Neural progenitor cell (in vitro differentiated cells): ENCODE results near the gene TENM3. TPM values are rescaled to one million over a fixed set of nuclear protein-coding genes. Genes with fewer than 3 reads are reported as not detected.

ENCODE experiments used
- DNase-seq: peaks from one replicate; pipeline ENCODE4 v3.0.0-alpha.2; 2016; ENCODE audit warnings: low spot score
- H2AFZ ChIP-seq: fragments of 200-600 bp; sonication (generic); replicated peaks from 2 replicates; pipeline ENCODE4 v1.6.1; 2016; ENCODE audit warnings: antibody characterized with exemption
- H3F3A ChIP-seq: fragments of 200-600 bp; sonication (generic); 2 replicates; pipeline ENCODE4 v1.6.1; 2016; ENCODE audit warnings: antibody characterized with exemption, low read depth
- H3K27ac ChIP-seq: fragments of 200-600 bp; sonication (generic); 2 replicates; pipeline ENCODE4 v1.5.1; 2016; ENCODE audit warnings: mild to moderate bottlenecking
- H3K27me3 ChIP-seq: fragments of 200-600 bp; sonication (generic); 2 replicates; pipeline ENCODE4 v1.6.1; 2016; ENCODE audit warnings: mild to moderate bottlenecking, moderate library complexity
- H3K36me3 ChIP-seq: fragments of 200-600 bp; sonication (generic); 2 replicates; pipeline ENCODE4 v1.5.1; 2016
- H3K4me1 ChIP-seq: fragments of 200-600 bp; sonication (generic); 2 replicates; pipeline ENCODE4 v1.6.1; 2016; ENCODE audit warnings: mixed run types
- H3K4me2 ChIP-seq: fragments of 200-600 bp; sonication (generic); 2 replicates; pipeline ENCODE4 v1.6.1; 2016
- H3K4me3 ChIP-seq: fragments of 200-600 bp; sonication (generic); 2 replicates; pipeline ENCODE4 v1.5.1; 2016
- H3K79me2 ChIP-seq: fragments of 200-600 bp; sonication (generic); 2 replicates; pipeline ENCODE4 v1.6.1; 2016; ENCODE audit warnings: low read depth
- H3K9ac ChIP-seq: fragments of 200-600 bp; sonication (generic); 2 replicates; pipeline ENCODE4 v1.6.1; 2016
- H3K9me3 ChIP-seq: fragments of 200-600 bp; sonication (generic); 2 replicates; pipeline ENCODE4 v1.5.1; 2016; ENCODE audit warnings: low read depth
- H4K20me1 ChIP-seq: fragments of 200-600 bp; sonication (generic); 2 replicates; pipeline ENCODE4 v1.6.1; 2016; ENCODE audit warnings: low read depth
- H3K27ac Mint-ChIP-seq: 3 replicates; pipeline ENCODE4 v1.8.0; 2021; ENCODE audit warnings: mixed read lengths
- H3K27me3 Mint-ChIP-seq: 2 replicates; pipeline ENCODE4 v1.8.0; 2022; ENCODE audit warnings: low read depth, mild to moderate bottlenecking, inconsistent platforms, moderate library complexity, mixed read lengths; ENCODE audit not compliant: insufficient read depth
- H3K36me3 Mint-ChIP-seq: 3 replicates; pipeline ENCODE4 v1.8.0; 2021; ENCODE audit warnings: mixed read lengths
- H3K4me1 Mint-ChIP-seq: 3 replicates; pipeline ENCODE4 v1.8.0; 2021; ENCODE audit warnings: mixed read lengths
- H3K4me3 Mint-ChIP-seq: 3 replicates; pipeline ENCODE4 v1.8.0; 2021; ENCODE audit warnings: mild to moderate bottlenecking, moderate library complexity, mixed read lengths
- H3K9me3 Mint-ChIP-seq: 3 replicates; pipeline ENCODE4 v1.8.0; 2020; ENCODE audit warnings: mixed read lengths
- EZH2 ChIP-seq: fragments of 200-600 bp; sonication (generic); IDR thresholded peaks from 2 replicates; pipeline ENCODE4 v1.6.1; 2017; ENCODE audit warnings: antibody characterized with exemption, mild to moderate bottlenecking, moderate library complexity
- EZH2phosphoT487 ChIP-seq: fragments of 200-600 bp; sonication (generic); IDR thresholded peaks from 2 replicates; pipeline ENCODE4 v1.6.1; 2017; ENCODE audit warnings: antibody characterized with exemption
- total RNA-seq: library from RNA; depleted of rRNA; stranded (reverse); fragments of >200 nt; gene quantifications from 2 replicates; pipeline ENCODE4 v1.2.3, GENCODE V29; 2015; ENCODE audit warnings: low replicate concordance
- TF ChIP-seq, protein P1 (sequence below): fragments of 200-600 bp; sonication (generic); IDR thresholded peaks from 2 replicates; pipeline ENCODE4 v1.5.1; 2017; ENCODE audit warnings: antibody characterized with exemption, mild to moderate bottlenecking

Gene TENM3
- total RNA-seq, 1 donor from 2014 or later, result 78.7 TPM

GRCh38 chr4:182625193-182625592 lies 382.0 kb downstream of the TENM3 start:
- H3K27me3 ChIP-seq, result no peaks in the 10 kb centered on the region
- H3K4me3 ChIP-seq, result no peak overlapping the region
- no peak overlapping the region for H3K4me3 Mint-ChIP-seq
- H4K20me1 ChIP-seq, result no peaks in the 10 kb centered on the region
- TF ChIP-seq, protein P1, sequence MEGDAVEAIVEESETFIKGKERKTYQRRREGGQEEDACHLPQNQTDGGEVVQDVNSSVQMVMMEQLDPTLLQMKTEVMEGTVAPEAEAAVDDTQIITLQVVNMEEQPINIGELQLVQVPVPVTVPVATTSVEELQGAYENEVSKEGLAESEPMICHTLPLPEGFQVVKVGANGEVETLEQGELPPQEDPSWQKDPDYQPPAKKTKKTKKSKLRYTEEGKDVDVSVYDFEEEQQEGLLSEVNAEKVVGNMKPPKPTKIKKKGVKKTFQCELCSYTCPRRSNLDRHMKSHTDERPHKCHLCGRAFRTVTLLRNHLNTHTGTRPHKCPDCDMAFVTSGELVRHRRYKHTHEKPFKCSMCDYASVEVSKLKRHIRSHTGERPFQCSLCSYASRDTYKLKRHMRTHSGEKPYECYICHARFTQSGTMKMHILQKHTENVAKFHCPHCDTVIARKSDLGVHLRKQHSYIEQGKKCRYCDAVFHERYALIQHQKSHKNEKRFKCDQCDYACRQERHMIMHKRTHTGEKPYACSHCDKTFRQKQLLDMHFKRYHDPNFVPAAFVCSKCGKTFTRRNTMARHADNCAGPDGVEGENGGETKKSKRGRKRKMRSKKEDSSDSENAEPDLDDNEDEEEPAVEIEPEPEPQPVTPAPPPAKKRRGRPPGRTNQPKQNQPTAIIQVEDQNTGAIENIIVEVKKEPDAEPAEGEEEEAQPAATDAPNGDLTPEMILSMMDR, result no peak
- TF ChIP-seq EZH2phosphoT487, result no peak
- no peak for TF ChIP-seq EZH2
- no peaks in the 10 kb centered on the region for H3K79me2 ChIP-seq
- H3K36me3 Mint-ChIP-seq, result peaks cover 23% of the 10 kb centered on the region
- no peaks in the 10 kb centered on the region for H3K36me3 ChIP-seq
- H2AFZ ChIP-seq, result no peak overlapping the region
- no peak overlapping the region for H3K9ac ChIP-seq
- no peaks in the 10 kb centered on the region for H3K27me3 Mint-ChIP-seq
- H3K4me2 ChIP-seq, result no peak overlapping the region
- H3K27ac Mint-ChIP-seq, result no peak overlapping the region
- no peaks in the 10 kb centered on the region for H3K9me3 ChIP-seq
- H3F3A ChIP-seq, result no peaks in the 10 kb centered on the region
- no peak for DNase-seq
- peaks cover 10% of the 10 kb centered on the region for H3K4me1 Mint-ChIP-seq
- no peaks in the 10 kb centered on the region for H3K4me1 ChIP-seq
- no peak overlapping the region for H3K27ac ChIP-seq
- no peaks in the 10 kb centered on the region for H3K9me3 Mint-ChIP-seq

GRCh38 chr4:182627996-182628395 lies 384.8 kb downstream of the TENM3 start:
- H3K27ac Mint-ChIP-seq, result no peak overlapping the region

DNA sequence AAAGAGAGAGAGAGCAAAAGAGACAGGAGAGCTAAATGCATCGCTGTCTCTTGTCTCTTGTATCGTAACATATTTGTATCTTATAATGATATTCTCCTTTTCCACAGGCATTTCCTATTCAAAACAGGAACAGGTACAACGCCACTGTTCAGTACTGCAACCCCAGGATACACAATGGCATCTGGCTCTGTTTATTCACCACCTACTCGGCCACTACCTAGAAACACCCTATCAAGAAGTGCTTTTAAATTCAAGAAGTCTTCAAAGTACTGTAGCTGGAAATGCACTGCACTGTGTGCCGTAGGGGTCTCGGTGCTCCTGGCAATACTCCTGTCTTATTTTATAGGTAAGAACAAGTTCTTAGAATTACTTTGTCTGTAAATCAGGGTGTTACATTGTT lies 385.3 kb downstream of the TENM3 start:
- no peak overlapping the region for H3K4me3 ChIP-seq
- no peaks in the 10 kb centered on the region for H3K9me3 ChIP-seq
- no peak overlapping the region for H3K4me3 Mint-ChIP-seq
- H3K4me1 ChIP-seq, result no peaks in the 10 kb centered on the region
- H3K27me3 Mint-ChIP-seq, result no peaks in the 10 kb centered on the region
- peaks cover 10% of the 10 kb centered on the region for H3K4me1 Mint-ChIP-seq
- no peak overlapping the region for H3K27ac Mint-ChIP-seq
- no peaks in the 10 kb centered on the region for H4K20me1 ChIP-seq
- no peaks in the 10 kb centered on the region for H3K79me2 ChIP-seq
- H3F3A ChIP-seq, result no peaks in the 10 kb centered on the region
- H3K9me3 Mint-ChIP-seq, result no peaks in the 10 kb centered on the region
- TF ChIP-seq EZH2 (no peak), EZH2phosphoT487 (no peak)
- TF ChIP-seq, protein P1, result no peak
- no peak overlapping the region for H3K27ac ChIP-seq
- no peak overlapping the region for H3K9ac ChIP-seq
- H3K36me3 Mint-ChIP-seq, result peaks cover 31% of the 10 kb centered on the region
- DNase-seq, result no peak
- H3K4me2 ChIP-seq, result no peak overlapping the region
- H3K36me3 ChIP-seq, result no peaks in the 10 kb centered on the region
- H3K27me3 ChIP-seq, result no peaks in the 10 kb centered on the region
- H2AFZ ChIP-seq, result no peak overlapping the region

More at GRCh38 chr4:182627996-182628395, 384.8 kb downstream of the TENM3 start:
- H3K4me1 ChIP-seq, result no peaks in the 10 kb centered on the region
- H3K4me2 ChIP-seq, result no peak overlapping the region
- Mint-ChIP-seq H3K36me3 (peaks cover 25% of the 10 kb centered on the region), H3K4me1 (peaks cover 10% of the 10 kb centered on the region), H3K9me3 (no peaks in the 10 kb centered on the region), H3K27me3 (no peaks in the 10 kb centered on the region), H3K4me3 (no peak overlapping the region)
- no peaks in the 10 kb centered on the region for H3F3A ChIP-seq
- H2AFZ ChIP-seq, result no peak overlapping the region
- TF ChIP-seq, protein P1, result no peak
- no peak for TF ChIP-seq EZH2phosphoT487
- TF ChIP-seq EZH2, result no peak
- no peaks in the 10 kb centered on the region for H3K79me2 ChIP-seq
- no peak overlapping the region for H3K9ac ChIP-seq
- no peak overlapping the region for H3K27ac ChIP-seq
- H3K36me3 ChIP-seq, result no peaks in the 10 kb centered on the region
- no peaks in the 10 kb centered on the region for H4K20me1 ChIP-seq
- DNase-seq, result no peak
- H3K27me3 ChIP-seq, result no peaks in the 10 kb centered on the region
- no peaks in the 10 kb centered on the region for H3K9me3 ChIP-seq
- H3K4me3 ChIP-seq, result no peak overlapping the region
